HG03108 (cell line): ENCODE results near the gene CAMTA1.

Experiments used
- ATAC-seq: cut with Tn5 transposase; IDR thresholded peaks from one replicate; pipeline ENCODE4 v1.9.1; 2021; ENCODE audit warnings: moderate library complexity; ENCODE audit not compliant: unreplicated experiment

The CAMTA1 gene

GRCh38 chr1:7100479-7100878 is 315.2 kb downstream of the CAMTA1 start:
- ATAC-seq, result no peak

- no peak for ATAC-seq
Measured at GRCh38 chr1:7101187-7101586, 315.9 kb downstream of the CAMTA1 start.

DNA sequence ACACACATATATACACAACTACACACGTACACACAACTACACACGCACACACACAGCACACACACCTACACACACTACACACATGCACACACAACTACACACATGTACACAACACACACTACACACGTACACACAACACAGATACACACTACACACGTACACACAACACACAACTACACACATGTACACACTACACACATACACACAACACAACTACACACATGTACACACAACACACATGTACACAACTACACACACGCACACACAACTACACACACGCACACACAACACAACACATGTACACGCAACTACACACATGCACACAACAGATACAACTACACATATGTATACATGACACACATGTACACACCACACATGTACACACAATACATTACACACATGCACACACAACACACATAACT is 318.1 kb downstream of the CAMTA1 start:
- ATAC-seq, result no peak

DNA sequence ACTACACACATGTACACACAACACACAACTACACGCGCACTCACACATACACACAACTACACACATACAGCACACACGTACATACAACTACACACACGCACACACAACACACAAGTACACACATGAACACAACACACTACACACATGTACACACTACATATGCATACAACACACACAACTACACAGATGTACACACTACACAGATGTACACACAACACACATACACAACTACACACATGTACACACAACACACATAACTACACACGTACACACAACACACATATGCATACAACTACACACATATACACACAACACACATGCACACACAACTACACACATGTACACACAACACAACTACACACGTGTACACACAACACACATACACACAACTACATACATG is 318.6 kb downstream of the CAMTA1 start:
- no peak for ATAC-seq

DNA sequence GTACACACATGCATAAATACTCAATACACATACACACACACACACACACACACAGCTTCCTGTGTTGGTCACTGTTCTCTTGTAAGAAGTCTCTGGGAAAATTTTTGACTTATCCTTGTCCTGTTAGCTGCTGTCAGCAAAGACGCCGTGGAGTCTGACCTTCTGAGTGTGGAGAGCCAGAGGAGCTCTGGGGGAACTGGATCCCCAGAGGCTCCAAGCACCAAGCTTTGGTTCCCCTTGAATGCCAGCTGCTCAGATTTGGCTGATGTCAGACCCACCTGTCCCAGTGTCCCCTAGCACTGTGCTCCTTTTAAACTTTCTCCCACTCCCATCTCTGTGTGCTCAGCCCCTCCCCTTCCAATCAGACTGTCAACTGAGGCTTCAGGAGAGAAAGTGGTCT is 319.1 kb downstream of the CAMTA1 start:
- no peak for ATAC-seq

GRCh38 chr1:7105269-7105668 is 320.0 kb downstream of the CAMTA1 start:
- no peak for ATAC-seq

GRCh38 chr1:7106442-7107108 is 321.3 kb downstream of the CAMTA1 start:
- ATAC-seq, result no peak

- no peak for ATAC-seq
Measured at GRCh38 chr1:7107109-7107830, 322.0 kb downstream of the CAMTA1 start.

GRCh38 chr1:7108251-7108650 is 323.0 kb downstream of the CAMTA1 start:
- no peak for ATAC-seq

- ATAC-seq, result no peak
Measured at GRCh38 chr1:7109901-7110300, 324.6 kb downstream of the CAMTA1 start.

GRCh38 chr1:7110321-7110720 is 325.1 kb downstream of the CAMTA1 start:
- no peak for ATAC-seq

- ATAC-seq, result no peak
Measured at GRCh38 chr1:7111853-7112252, 326.6 kb downstream of the CAMTA1 start.

GRCh38 chr1:7113136-7113535 is 327.9 kb downstream of the CAMTA1 start:
- ATAC-seq, result no peak

- ATAC-seq, result no peak
Measured at GRCh38 chr1:7113822-7114221, 328.6 kb downstream of the CAMTA1 start.

DNA sequence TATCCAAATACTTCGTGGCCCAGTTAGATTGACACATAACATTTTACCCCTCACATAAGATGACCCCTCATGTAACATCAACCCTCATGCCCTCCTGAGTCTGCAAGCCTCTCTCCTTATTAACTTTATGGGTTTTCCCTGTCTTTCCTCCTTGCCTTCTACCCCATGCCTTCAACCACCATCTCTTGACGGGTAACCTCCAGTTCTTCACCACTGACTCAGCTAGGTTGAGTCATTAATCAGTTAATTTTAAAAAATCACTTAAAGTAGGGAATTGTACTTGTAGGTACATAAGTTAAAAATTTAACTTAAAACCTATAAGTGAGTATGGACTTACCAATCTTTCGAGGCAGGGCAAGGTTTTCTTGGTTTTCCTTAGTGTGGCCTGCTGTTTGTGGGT is 330.7 kb downstream of the CAMTA1 start:
- no peak for ATAC-seq

GRCh38 chr1:7117399-7118281 is 332.4 kb downstream of the CAMTA1 start:
- ATAC-seq, result no peak

GRCh38 chr1:7119156-7119555 is 333.9 kb downstream of the CAMTA1 start:
- no peak for ATAC-seq

- ATAC-seq, result no peak
Measured at GRCh38 chr1:7120863-7121621, 335.8 kb downstream of the CAMTA1 start.

DNA sequence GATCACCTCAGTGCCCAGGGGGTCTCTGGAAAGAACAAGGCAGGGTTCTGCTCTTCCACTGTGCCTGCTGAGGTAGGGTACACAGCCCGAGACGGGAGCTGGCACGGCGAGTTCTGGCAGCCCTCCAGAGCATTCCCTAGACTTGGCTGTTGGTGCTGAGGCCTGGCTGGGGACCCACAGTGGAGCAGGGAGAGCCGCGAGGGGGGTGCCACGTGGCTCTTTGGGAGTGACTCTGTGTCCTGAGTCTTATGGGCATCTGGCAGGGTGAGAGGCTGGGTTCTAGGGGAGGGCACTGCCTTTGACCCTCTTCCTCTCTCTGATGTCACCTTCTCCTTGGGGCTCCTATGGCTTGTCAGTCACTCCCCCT is 336.4 kb downstream of the CAMTA1 start:
- ATAC-seq, result no peak

GRCh38 chr1:7127322-7128075 is 342.2 kb downstream of the CAMTA1 start:
- no peak for ATAC-seq
